Sigmoid colon (tissue), 4 donors: ENCODE measurements around the gene KERA.

Source experiments
- CTCF ChIP-seq, 4 experiments: fragments of 450-650 bp in 3 of 4; fragments of 200-600 bp in 1 of 4; IDR thresholded peaks; one replicate each; pipeline ENCODE4 v1.5.1; 2016 to 2019; ENCODE audit warnings: antibody characterized with exemption in 4 of 4, mild to moderate bottlenecking in 3 of 4, moderate library complexity in 2 of 4
- EP300 ChIP-seq, 4 donors: sonication (generic); formaldehyde crosslinking; IDR thresholded peaks; one replicate each; pipeline ENCODE4 v1.6.1; 2017; ENCODE audit warnings: antibody characterized with exemption in 4 of 4
- POLR2A ChIP-seq, 2 donors: fragments of 450-650 bp; IDR thresholded peaks; one replicate each; pipeline ENCODE4 v1.6.1; 2016; ENCODE audit warnings: antibody characterized with exemption in 2 of 2, mild to moderate bottlenecking in 2 of 2, moderate library complexity in 2 of 2
- POLR2AphosphoS5 ChIP-seq, 4 donors: sonication (generic); formaldehyde crosslinking; IDR thresholded peaks; one replicate each; pipeline ENCODE4 v1.6.1; 2017; ENCODE audit warnings: antibody characterized with exemption in 4 of 4

- no peak for TF ChIP-seq CTCF (IDR thresholded peaks at IDR 0.05)
- TF ChIP-seq POLR2A (IDR thresholded peaks at IDR 0.05): no peak
- TF ChIP-seq EP300 (IDR thresholded peaks at IDR 0.05): no peak
- TF ChIP-seq POLR2AphosphoS5 (IDR thresholded peaks at IDR 0.05): no peak
Observed at GRCh38 chr12:91057368-91058165, at the start of gene KERA.
